Measurements from ENCODE around the gene AP4S1.
A peak's percentile ranks its signal among the peaks of the same experiment; 100 is the strongest.
"Not testable (repeated sequence)": the region's sequence is repeated elsewhere in the genome, so short reads cannot be mapped to it uniquely, and the experiment has no call there.

AP4S1 gene

GRCh38 chr14:31025367-31026076 is at the start of gene AP4S1:
Gene AP4S1 (plus strand): TSS chr14:31025649. CDS start chr14:31066197, 40,548 bp downstream.
- TF ChIP-seq CTCF (IDR thresholded peaks at IDR 0.05; ENCODE audit: low read depth, low read length) = no peak
- Histone ChIP-seq H3K9me3 (ENCODE audit: severe bottlenecking) (no peaks in the 10 kb centered on the region), H3K27me3 (ENCODE audit: insufficient read depth, low read depth, severe bottlenecking) (no peaks in the 10 kb centered on the region), H3K27ac (peak within 1 kb of the TSS; percentile 99), H3K4me3 (ENCODE audit: low read depth, low read length) (peak within 1 kb of the TSS; percentile 98), H3K36me3 (peaks cover 26% of the 10 kb centered on the region)
- DNase-seq = peak; percentile 47

GRCh38 chr14:30977752-30978151 is 47.7 kb upstream of the AP4S1 start:
- Histone ChIP-seq H3K9me3 (ENCODE audit: severe bottlenecking) (no peaks in the 10 kb centered on the region), H3K27me3 (ENCODE audit: insufficient read depth, low read depth, severe bottlenecking) (no peaks in the 10 kb centered on the region), H3K4me3 (ENCODE audit: low read depth, low read length) (no peak overlapping the region), H3K27ac (no peak overlapping the region), H3K36me3 (no peaks in the 10 kb centered on the region)
- TF ChIP-seq CTCF (IDR thresholded peaks at IDR 0.05; ENCODE audit: low read depth, low read length) = no peak
- no peak for DNase-seq

- not testable (repeated sequence) for H3K9me3 ChIP-seq (ENCODE audit: severe bottlenecking); H3K36me3 ChIP-seq; H3K27ac ChIP-seq; H3K27me3 ChIP-seq (ENCODE audit: insufficient read depth, low read depth, severe bottlenecking); H3K4me3 ChIP-seq (ENCODE audit: low read depth, low read length)
- DNase-seq = peak; percentile 20
- peak; percentile 26; the same call in 1 of the 2 replicates for TF ChIP-seq CTCF (IDR thresholded peaks at IDR 0.05; ENCODE audit: low read depth, low read length)
These were observed 45.2 kb upstream of the AP4S1 start for GRCh38 chr14:30980106-30980704.

GRCh38 chr14:30980980-30981379 is 44.5 kb upstream of the AP4S1 start:
- no peak overlapping the region for H3K4me3 ChIP-seq (ENCODE audit: low read depth, low read length)
- no peak for TF ChIP-seq CTCF (IDR thresholded peaks at IDR 0.05; ENCODE audit: low read depth, low read length)
- no peaks in the 10 kb centered on the region for H3K27me3 ChIP-seq (ENCODE audit: insufficient read depth, low read depth, severe bottlenecking)
- no peak for DNase-seq
- H3K27ac ChIP-seq = no peak overlapping the region
- no peaks in the 10 kb centered on the region for H3K9me3 ChIP-seq (ENCODE audit: severe bottlenecking)
- H3K36me3 ChIP-seq = no peaks in the 10 kb centered on the region

GRCh38 chr14:30982533-30982932 is 42.9 kb upstream of the AP4S1 start:
- no peaks in the 10 kb centered on the region for H3K27me3 ChIP-seq (ENCODE audit: insufficient read depth, low read depth, severe bottlenecking)
- no peaks in the 10 kb centered on the region for H3K9me3 ChIP-seq (ENCODE audit: severe bottlenecking)
- H3K36me3 ChIP-seq = no peaks in the 10 kb centered on the region
- no peak overlapping the region for H3K4me3 ChIP-seq (ENCODE audit: low read depth, low read length)
- H3K27ac ChIP-seq = no peak overlapping the region
- no peak for DNase-seq
- TF ChIP-seq CTCF (IDR thresholded peaks at IDR 0.05; ENCODE audit: low read depth, low read length) = no peak

All from WERI-Rb-1 (cell line).